Measurements from ENCODE around the gene INSYN2A.

DNA sequence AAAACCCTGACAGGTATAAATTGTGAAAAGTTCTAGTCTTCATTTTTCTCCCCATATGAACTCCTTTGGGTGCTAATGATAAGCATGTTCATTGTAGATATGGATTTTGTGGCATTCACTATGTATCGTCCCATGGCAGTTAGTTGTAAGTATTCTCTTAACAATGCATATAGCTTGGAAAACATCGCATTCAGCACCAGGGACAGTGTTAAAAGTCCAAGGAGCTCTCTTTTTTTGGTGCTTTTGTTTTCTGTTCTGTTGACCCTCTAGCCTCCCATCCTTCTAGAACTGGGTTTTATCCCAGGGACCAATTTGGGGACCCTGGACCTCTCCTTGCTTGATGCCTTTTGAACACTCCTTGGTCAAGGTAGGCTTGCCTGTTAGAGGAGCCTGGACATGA is 37.7 kb downstream of the INSYN2A start:
- TF ChIP-seq EZH2 (IDR thresholded peaks at IDR 0.05; ENCODE audit: borderline replicate concordance, low read depth, low read length, poor library complexity, severe bottlenecking): no peak
- TF ChIP-seq, protein P1, sequence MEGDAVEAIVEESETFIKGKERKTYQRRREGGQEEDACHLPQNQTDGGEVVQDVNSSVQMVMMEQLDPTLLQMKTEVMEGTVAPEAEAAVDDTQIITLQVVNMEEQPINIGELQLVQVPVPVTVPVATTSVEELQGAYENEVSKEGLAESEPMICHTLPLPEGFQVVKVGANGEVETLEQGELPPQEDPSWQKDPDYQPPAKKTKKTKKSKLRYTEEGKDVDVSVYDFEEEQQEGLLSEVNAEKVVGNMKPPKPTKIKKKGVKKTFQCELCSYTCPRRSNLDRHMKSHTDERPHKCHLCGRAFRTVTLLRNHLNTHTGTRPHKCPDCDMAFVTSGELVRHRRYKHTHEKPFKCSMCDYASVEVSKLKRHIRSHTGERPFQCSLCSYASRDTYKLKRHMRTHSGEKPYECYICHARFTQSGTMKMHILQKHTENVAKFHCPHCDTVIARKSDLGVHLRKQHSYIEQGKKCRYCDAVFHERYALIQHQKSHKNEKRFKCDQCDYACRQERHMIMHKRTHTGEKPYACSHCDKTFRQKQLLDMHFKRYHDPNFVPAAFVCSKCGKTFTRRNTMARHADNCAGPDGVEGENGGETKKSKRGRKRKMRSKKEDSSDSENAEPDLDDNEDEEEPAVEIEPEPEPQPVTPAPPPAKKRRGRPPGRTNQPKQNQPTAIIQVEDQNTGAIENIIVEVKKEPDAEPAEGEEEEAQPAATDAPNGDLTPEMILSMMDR (conservative IDR thresholded peaks at IDR 0.05; ENCODE audit: low read depth, low read length): no peak
